ENCODE measurements around the gene ZMYND19.

GRCh38 chr9:137632230-137633161 is 42.2 kb upstream of the ZMYND19 start:
- TF ChIP-seq CTCF (IDR thresholded peaks at IDR 0.05) (no peak), EZH2 (IDR thresholded peaks at IDR 0.05) (no peak), EZH2phosphoT487 (IDR thresholded peaks at IDR 0.05) (no peak)
